Bronchial epithelial cell (primary cell): ENCODE data around the gene YWHAH. TPM values are rescaled to one million over a fixed set of nuclear protein-coding genes. Genes with fewer than 3 reads are reported as not detected.
A peak's percentile ranks its signal among the peaks of the same experiment; 100 is the strongest.

Source experiments
- DNase-seq: peaks from one replicate; pipeline ENCODE4 v3.0.0-alpha.2; 2010; ENCODE audit warnings: low read depth
- FAIRE-seq: peaks from 2 replicates; lab custom pipeline; 2011; peaks lifted over from hg19 to GRCh38; lab: Jason Lieb, UNC
- H3K27me3 ChIP-seq: 2 replicates; pipeline ENCODE4 v1.5.1; 2011; ENCODE audit warnings: low read length; ENCODE audit not compliant: control insufficient read depth, insufficient read depth
- H3K36me3 ChIP-seq: 2 replicates; pipeline ENCODE4 v1.5.1; 2011; ENCODE audit warnings: low read length; ENCODE audit not compliant: control insufficient read depth, insufficient read depth
- H3K4me3 ChIP-seq: 2 replicates; pipeline ENCODE4 v1.5.1; 2011; ENCODE audit warnings: mild to moderate bottlenecking, low read depth, low read length, control low read depth
- total RNA-seq: library from RNA; depleted of rRNA; stranded (reverse); fragments of >200 nt; gene quantifications from 2 replicates; pipeline ENCODE4 v1.2.1, GENCODE V29; 2014
- TF ChIP-seq, protein P1 (sequence below): IDR thresholded peaks from 2 replicates; pipeline ENCODE4 v1.5.1; 2011; ENCODE audit warnings: mild to moderate bottlenecking, moderate library complexity, low read length, control low read depth, inconsistent platforms; ENCODE audit not compliant: insufficient read depth, severe bottlenecking

YWHAH gene
- total RNA-seq, 1 donor from 2014 or later: 61.9 TPM

DNA sequence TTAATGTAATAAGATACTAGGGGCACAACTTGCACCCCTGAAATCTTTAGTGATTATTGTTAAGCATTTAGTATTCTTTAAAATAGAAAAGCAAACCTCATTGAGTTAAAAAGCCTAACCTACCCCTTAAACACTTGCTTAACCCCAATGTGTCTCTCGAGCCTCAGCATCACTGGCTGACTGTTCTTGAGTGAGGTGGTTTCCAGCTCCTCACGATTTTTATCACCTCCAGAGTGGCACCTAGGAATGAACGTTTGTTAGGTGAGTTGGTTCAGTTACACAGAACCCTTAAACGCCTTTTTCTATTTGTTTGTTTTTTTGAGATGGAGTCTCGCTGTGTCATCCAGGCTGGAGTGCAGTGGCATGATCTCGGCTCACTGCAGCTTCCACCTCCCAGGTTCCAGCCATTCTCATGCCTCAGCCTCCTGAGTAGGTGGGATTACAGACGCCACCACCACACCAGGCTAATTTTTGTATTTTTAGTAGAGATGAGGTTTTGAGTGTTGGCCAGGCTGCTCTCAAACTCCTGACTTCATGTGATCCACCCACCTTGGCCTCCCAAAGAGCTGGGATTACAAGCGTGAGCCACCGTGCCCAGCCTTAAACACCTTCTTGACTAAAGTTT lies 13.7 kb downstream of the YWHAH start:
- Histone ChIP-seq H3K36me3 (peaks cover 11% of the 10 kb centered on the region), H3K27me3 (no peaks in the 10 kb centered on the region), H3K4me3 (no peak overlapping the region)
- DNase-seq (no peak), FAIRE-seq (no peak)
- TF ChIP-seq, protein P1, sequence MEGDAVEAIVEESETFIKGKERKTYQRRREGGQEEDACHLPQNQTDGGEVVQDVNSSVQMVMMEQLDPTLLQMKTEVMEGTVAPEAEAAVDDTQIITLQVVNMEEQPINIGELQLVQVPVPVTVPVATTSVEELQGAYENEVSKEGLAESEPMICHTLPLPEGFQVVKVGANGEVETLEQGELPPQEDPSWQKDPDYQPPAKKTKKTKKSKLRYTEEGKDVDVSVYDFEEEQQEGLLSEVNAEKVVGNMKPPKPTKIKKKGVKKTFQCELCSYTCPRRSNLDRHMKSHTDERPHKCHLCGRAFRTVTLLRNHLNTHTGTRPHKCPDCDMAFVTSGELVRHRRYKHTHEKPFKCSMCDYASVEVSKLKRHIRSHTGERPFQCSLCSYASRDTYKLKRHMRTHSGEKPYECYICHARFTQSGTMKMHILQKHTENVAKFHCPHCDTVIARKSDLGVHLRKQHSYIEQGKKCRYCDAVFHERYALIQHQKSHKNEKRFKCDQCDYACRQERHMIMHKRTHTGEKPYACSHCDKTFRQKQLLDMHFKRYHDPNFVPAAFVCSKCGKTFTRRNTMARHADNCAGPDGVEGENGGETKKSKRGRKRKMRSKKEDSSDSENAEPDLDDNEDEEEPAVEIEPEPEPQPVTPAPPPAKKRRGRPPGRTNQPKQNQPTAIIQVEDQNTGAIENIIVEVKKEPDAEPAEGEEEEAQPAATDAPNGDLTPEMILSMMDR: no peak

DNA sequence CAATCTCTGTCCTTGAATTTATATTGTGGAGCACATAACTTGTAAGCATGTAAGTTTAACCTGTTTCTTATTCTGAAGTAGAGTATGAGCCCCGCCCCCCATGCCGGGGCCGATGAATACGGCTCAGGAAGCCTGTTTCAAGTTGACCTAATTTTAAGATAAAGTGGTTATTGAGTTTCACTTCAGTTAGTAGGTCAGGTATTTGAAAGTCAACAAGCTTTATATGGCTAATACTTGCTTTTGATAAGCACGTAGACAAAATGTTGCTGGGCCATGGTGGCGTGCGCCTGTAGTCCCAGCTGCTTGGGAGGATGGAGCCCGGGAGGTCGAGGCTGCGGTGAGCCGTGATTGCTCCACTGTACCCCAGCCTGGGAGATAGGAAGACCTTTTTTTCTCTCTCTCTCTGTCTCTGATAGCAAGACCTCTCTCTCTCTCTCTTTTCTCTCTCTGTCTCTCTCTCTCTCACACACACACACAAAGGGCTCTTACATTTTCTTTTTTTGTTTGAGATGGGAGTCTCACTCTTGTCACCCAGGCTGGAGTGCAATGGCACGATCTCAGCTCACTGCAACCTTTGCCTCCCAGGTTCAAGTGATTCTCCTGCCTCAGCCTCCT lies 14.4 kb downstream of the YWHAH start:
- no peak for FAIRE-seq
- DNase-seq: no peak
- TF ChIP-seq, protein P1: no peak

DNA sequence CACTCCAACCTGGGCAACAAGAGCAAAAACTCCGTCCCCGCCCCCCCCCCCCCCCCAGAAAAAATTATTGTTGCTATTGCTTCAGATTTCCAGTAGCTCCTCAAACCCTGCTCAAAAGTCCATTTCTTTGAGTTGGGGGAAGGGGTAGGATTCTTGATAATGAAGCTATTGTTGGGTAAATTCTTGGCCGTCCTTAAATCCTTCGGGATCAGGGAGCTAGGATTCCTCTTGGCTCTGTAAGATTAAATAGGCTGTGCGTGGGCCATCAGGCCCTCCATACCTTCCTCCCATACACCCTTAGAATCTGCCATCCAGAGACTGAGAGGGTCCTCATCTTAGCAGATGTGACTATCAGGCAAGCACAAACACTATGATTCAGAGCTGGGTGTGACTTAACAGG lies 16.4 kb downstream of the YWHAH start:
- FAIRE-seq (no peak), DNase-seq (no peak)
- H3K4me3 ChIP-seq: no peak overlapping the region
- H3K36me3 ChIP-seq: peaks cover 10% of the 10 kb centered on the region
- TF ChIP-seq, protein P1: no peak
- no peaks in the 10 kb centered on the region for H3K27me3 ChIP-seq

More for the DNA sequence above, 14.4 kb downstream of the YWHAH start:
- H3K4me3 ChIP-seq: no peak overlapping the region
- H3K27me3 ChIP-seq: no peaks in the 10 kb centered on the region
- peaks cover 11% of the 10 kb centered on the region for H3K36me3 ChIP-seq

DNA sequence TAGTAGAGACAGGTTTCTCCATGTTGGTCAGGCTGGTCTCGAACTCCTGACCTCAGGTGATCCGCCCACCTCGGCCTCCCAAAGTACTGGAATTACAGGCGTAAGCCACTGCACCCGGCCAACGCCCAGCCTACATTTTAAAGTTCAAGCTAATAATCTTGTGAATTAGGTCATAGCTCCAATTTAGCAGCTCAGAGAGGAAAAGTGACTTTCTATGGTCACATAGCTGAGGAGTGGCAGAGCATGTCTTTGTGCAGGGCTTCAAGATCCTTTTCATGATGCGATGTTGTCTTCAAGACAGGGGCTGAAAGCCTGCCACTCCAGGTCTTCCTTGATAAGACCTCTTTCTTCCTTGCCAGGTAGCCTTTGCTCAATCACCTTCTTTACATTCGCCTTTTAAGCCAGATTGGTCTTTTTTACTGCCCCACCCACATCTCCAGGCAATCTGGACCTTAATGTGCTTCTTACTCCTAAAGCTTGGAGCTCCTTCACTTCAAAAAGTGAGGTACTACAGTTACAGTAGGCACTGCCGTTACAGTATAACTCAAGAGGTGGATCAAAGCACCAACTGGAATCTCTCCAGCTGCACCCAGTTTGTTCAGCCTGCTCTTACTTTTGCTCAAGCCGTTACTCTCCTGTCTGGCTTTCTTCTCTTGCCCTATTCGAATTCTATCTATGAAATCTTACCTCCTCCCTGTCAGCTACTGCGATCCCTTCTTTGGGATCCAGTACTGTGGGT lies 18.2 kb downstream of the YWHAH start:
- FAIRE-seq (peak; percentile 52), DNase-seq (no peak)
- no peaks in the 10 kb centered on the region for H3K27me3 ChIP-seq
- no peak overlapping the region for H3K4me3 ChIP-seq
- TF ChIP-seq, protein P1: no peak
- H3K36me3 ChIP-seq: peaks cover 2% of the 10 kb centered on the region

DNA sequence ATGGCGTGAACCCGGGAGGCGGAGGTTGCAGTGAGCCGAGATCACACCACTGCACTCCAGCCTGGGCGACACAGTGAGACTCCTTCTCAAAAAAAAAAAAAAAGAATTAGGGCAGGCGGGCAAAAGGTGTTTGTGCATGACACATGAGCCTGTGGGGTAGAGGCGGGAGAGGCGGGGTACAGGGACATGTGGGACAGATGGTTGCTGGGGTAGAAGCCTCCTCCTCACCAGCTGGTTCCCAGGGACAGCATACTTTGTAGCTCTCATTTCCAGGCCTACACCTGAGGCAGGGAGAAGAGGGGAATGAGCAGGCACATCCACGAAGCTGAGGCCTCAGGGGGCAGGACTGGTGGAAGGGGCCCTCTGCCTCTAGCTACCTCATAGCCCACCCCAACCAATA lies 23.7 kb downstream of the YWHAH start:
- no peaks in the 10 kb centered on the region for H3K36me3 ChIP-seq
- no peak for DNase-seq
- H3K27me3 ChIP-seq: no peaks in the 10 kb centered on the region
- TF ChIP-seq, protein P1: no peak
- no peak overlapping the region for H3K4me3 ChIP-seq
- FAIRE-seq: no peak
